SU-DHL-6 (cell line): Measurements from ENCODE around the gene PHACTR1.

Experiments
- H2AFZ ChIP-seq: fragments of 200-600 bp; sonication (generic); 2 replicates; pipeline ENCODE4 v1.6.1; 2014; ENCODE audit warnings: low read depth, mild to moderate bottlenecking, moderate library complexity, mixed read lengths, antibody characterized with exemption, low read length; ENCODE audit not compliant: severe bottlenecking
- H3F3A ChIP-seq: fragments of 200-600 bp; shearing (Covaris generic); 2 replicates; pipeline ENCODE4 v1.6.0; 2016; ENCODE audit warnings: antibody characterized with exemption, mild to moderate bottlenecking; ENCODE audit not compliant: insufficient read depth
- H3K27ac ChIP-seq: fragments of 200-600 bp; sonication (generic); 2 replicates; pipeline ENCODE4 v1.5.1; 2016; ENCODE audit warnings: low read depth, mild to moderate bottlenecking, low read length, moderate library complexity, mixed read lengths
- H3K27me3 ChIP-seq: fragments of 200-600 bp; sonication (generic), shearing (Covaris generic); 2 replicates; pipeline ENCODE4 v1.6.0; 2014; ENCODE audit warnings: mild to moderate bottlenecking, low read length
- H3K36me3 ChIP-seq: fragments of 200-600 bp; sonication (generic); 2 replicates; pipeline ENCODE4 v1.6.1; 2014; ENCODE audit warnings: mild to moderate bottlenecking, low read length, mixed read lengths
- H3K4me2 ChIP-seq: fragments of 300-600, 200-600 bp; shearing (Covaris generic), sonication (generic); 2 replicates; pipeline ENCODE4 v1.6.0; 2014; ENCODE audit warnings: low read length, low read depth, mild to moderate bottlenecking; ENCODE audit not compliant: poor library complexity, severe bottlenecking
- H3K4me3 ChIP-seq: fragments of 200-600 bp; sonication (generic); 2 replicates; pipeline ENCODE4 v1.5.1; 2014; ENCODE audit warnings: antibody characterized with exemption, low read length, mild to moderate bottlenecking, mixed read lengths; ENCODE audit not compliant: insufficient read depth, poor library complexity, severe bottlenecking
- H3K79me2 ChIP-seq: fragments of 200-600 bp; sonication (generic); 2 replicates; pipeline ENCODE4 v1.6.1; 2014; ENCODE audit warnings: mild to moderate bottlenecking, low read length, moderate library complexity; ENCODE audit not compliant: insufficient read depth
- H3K9ac ChIP-seq: fragments of 200-600 bp; sonication (generic); 2 replicates; pipeline ENCODE4 v1.7.0; 2014; ENCODE audit warnings: mild to moderate bottlenecking, low read length
- H3K9me2 ChIP-seq: fragments of 200-600 bp; sonication (generic); replicated peaks from 2 replicates; pipeline ENCODE4 v1.6.1; 2014; ENCODE audit warnings: low read length; ENCODE audit not compliant: insufficient read depth
- H3K9me3 ChIP-seq: fragments of 200-600 bp; sonication (generic); 2 replicates; pipeline ENCODE4 v1.6.1; 2014; ENCODE audit warnings: low read length, mixed read lengths; ENCODE audit not compliant: insufficient read depth
- H4K20me1 ChIP-seq: fragments of 200-600 bp; sonication (generic); 2 replicates; pipeline ENCODE4 v1.6.1; 2014; ENCODE audit warnings: low read depth, mild to moderate bottlenecking, antibody characterized with exemption, low read length, moderate library complexity, mixed read lengths
- CTCF ChIP-seq: fragments of 200-600 bp; sonication (generic); IDR thresholded peaks from one replicate; pipeline ENCODE4 v1.5.1; 2017; ENCODE audit warnings: antibody characterized with exemption, mild to moderate bottlenecking, low read length, moderate library complexity; ENCODE audit not compliant: insufficient read depth, poor library complexity, severe bottlenecking
- EZH2phosphoT487 ChIP-seq: fragments of 200-600 bp; sonication (generic), shearing (Covaris generic); conservative IDR thresholded peaks from 2 replicates; pipeline ENCODE4 v1.6.1; 2018; ENCODE audit warnings: mild to moderate bottlenecking, antibody characterized with exemption, low read length, moderate library complexity, mixed read lengths

The PHACTR1 gene

GRCh38 chr6:13120483-13121482 lies 404.2 kb downstream of the PHACTR1 start:
- no peak overlapping the region for H3K27ac ChIP-seq
- H3K27me3 ChIP-seq, result no peaks in the 10 kb centered on the region
- no peak for TF ChIP-seq EZH2phosphoT487
- TF ChIP-seq CTCF, result no peak
- H2AFZ ChIP-seq, result no peak overlapping the region
- H3K36me3 ChIP-seq, result no peaks in the 10 kb centered on the region
- no peak overlapping the region for H3K4me3 ChIP-seq
- H3K9ac ChIP-seq, result no peak overlapping the region
- H3K79me2 ChIP-seq, result no peaks in the 10 kb centered on the region
- no peaks in the 10 kb centered on the region for H3K9me2 ChIP-seq
- no peak overlapping the region for H3K4me2 ChIP-seq
- no peaks in the 10 kb centered on the region for H3F3A ChIP-seq
- no peaks in the 10 kb centered on the region for H4K20me1 ChIP-seq
- H3K9me3 ChIP-seq, result no peaks in the 10 kb centered on the region

GRCh38 chr6:13124131-13124530 lies 407.6 kb downstream of the PHACTR1 start:
- no peak overlapping the region for H3K9ac ChIP-seq
- TF ChIP-seq EZH2phosphoT487 (no peak), CTCF (no peak)
- H4K20me1 ChIP-seq, result no peaks in the 10 kb centered on the region
- H3F3A ChIP-seq, result no peaks in the 10 kb centered on the region
- H3K9me2 ChIP-seq, result no peaks in the 10 kb centered on the region
- no peaks in the 10 kb centered on the region for H3K27me3 ChIP-seq
- no peak overlapping the region for H3K4me3 ChIP-seq
- H3K4me2 ChIP-seq, result no peak overlapping the region
- H2AFZ ChIP-seq, result no peak overlapping the region
- no peaks in the 10 kb centered on the region for H3K36me3 ChIP-seq
- no peaks in the 10 kb centered on the region for H3K79me2 ChIP-seq
- H3K27ac ChIP-seq, result no peak overlapping the region
- no peaks in the 10 kb centered on the region for H3K9me3 ChIP-seq

GRCh38 chr6:13125841-13126240 lies 409.3 kb downstream of the PHACTR1 start:
- no peaks in the 10 kb centered on the region for H3K36me3 ChIP-seq
- H2AFZ ChIP-seq, result no peak overlapping the region
- H3K9ac ChIP-seq, result no peak overlapping the region
- no peaks in the 10 kb centered on the region for H3K27me3 ChIP-seq
- TF ChIP-seq EZH2phosphoT487 (no peak), CTCF (no peak)
- no peaks in the 10 kb centered on the region for H3K79me2 ChIP-seq
- H3K9me2 ChIP-seq, result no peaks in the 10 kb centered on the region
- no peak overlapping the region for H3K4me2 ChIP-seq
- H3K9me3 ChIP-seq, result no peaks in the 10 kb centered on the region
- H3K27ac ChIP-seq, result no peak overlapping the region
- H3K4me3 ChIP-seq, result no peak overlapping the region
- no peaks in the 10 kb centered on the region for H3F3A ChIP-seq
- H4K20me1 ChIP-seq, result no peaks in the 10 kb centered on the region
